C4-2B (cell line): Measurements from ENCODE around the gene ZC3H12C.

Source experiments
- CTCF ChIP-seq: fragments of 450-650 bp; conservative IDR thresholded peaks from 2 replicates; pipeline ENCODE4 v1.5.1; 2017; ENCODE audit warnings: mild to moderate bottlenecking
- ZFX ChIP-seq: fragments of 450-650 bp; IDR thresholded peaks from 2 replicates; pipeline ENCODE4 v1.6.1; 2017

- no peak for TF ChIP-seq CTCF
- no peak for TF ChIP-seq ZFX
Measured at GRCh38 chr11:110185121-110185591, 92.0 kb downstream of the ZC3H12C start.
